ENCODE results near the gene BHLHA9. TPM values are rescaled to one million over a fixed set of nuclear protein-coding genes. Genes with fewer than 3 reads are reported as not detected.
"Not testable (repeated sequence)": the region's sequence is repeated elsewhere in the genome, so short reads cannot be mapped to it uniquely, and the experiment has no call there.

BHLHA9 gene
- total RNA-seq, 1 donor, result not detected

DNA sequence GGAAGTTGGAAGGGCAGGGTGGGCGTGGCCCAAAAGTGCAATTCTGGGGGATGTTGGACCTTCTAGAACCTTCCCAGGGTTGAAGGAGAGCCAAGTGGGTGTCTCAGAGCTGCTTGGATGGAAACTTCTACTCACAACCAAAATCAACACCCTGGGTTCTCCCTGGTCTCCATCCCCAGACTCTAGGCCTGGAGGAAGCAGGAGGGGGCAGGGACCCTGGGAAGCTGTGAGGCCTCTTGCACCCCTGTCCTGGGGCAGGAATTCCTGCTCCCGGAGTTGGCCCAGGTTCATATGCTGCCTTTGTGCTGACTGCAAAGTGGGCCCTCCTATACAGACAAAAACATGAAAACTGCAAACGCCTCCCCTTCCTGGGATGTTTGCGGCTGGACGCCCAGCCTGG lies 34.3 kb downstream of the BHLHA9 start:
- H3K4me3 ChIP-seq (ENCODE audit: low read depth, low read length), result no peak overlapping the region
- TF ChIP-seq, protein P1, sequence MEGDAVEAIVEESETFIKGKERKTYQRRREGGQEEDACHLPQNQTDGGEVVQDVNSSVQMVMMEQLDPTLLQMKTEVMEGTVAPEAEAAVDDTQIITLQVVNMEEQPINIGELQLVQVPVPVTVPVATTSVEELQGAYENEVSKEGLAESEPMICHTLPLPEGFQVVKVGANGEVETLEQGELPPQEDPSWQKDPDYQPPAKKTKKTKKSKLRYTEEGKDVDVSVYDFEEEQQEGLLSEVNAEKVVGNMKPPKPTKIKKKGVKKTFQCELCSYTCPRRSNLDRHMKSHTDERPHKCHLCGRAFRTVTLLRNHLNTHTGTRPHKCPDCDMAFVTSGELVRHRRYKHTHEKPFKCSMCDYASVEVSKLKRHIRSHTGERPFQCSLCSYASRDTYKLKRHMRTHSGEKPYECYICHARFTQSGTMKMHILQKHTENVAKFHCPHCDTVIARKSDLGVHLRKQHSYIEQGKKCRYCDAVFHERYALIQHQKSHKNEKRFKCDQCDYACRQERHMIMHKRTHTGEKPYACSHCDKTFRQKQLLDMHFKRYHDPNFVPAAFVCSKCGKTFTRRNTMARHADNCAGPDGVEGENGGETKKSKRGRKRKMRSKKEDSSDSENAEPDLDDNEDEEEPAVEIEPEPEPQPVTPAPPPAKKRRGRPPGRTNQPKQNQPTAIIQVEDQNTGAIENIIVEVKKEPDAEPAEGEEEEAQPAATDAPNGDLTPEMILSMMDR (IDR thresholded peaks at IDR 0.05; ENCODE audit: insufficient read depth, low read depth, low read length), result no peak
- DNase-seq (ENCODE audit: low read depth), result no peak

DNA sequence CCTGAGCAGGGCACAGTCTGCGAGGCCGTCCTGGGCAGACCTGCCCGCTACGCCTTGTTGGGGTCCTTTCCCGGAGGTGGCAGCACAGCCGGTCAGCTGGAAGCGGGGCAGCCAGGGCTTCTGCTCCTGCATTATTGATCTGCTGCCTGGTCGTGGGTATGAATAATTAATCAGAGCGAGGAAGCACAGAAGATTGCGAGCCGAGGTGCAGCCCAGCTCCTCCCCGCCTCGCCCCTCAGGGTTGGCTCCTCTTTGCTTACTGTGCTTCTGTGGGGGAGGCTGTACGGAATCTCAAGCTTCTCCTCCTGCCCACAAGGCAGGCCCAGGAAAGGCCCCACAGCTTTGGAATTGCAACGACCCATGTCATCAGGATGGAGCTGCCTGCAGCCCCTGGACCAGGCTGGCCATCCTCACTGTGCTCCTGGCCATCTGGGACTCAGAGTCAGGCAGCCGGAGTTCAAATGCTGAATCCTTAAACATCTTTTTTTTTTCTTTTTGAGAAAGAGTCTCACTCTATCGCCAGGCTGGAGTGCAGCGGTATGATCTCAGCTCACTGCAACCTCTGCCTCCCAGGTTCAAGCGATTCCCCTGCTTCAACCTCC lies 34.8 kb downstream of the BHLHA9 start:
- no peak for DNase-seq (ENCODE audit: low read depth)
- TF ChIP-seq, protein P1 (IDR thresholded peaks at IDR 0.05; ENCODE audit: insufficient read depth, low read depth, low read length), result no peak
- H3K4me3 ChIP-seq (ENCODE audit: low read depth, low read length), result no peak overlapping the region

DNA sequence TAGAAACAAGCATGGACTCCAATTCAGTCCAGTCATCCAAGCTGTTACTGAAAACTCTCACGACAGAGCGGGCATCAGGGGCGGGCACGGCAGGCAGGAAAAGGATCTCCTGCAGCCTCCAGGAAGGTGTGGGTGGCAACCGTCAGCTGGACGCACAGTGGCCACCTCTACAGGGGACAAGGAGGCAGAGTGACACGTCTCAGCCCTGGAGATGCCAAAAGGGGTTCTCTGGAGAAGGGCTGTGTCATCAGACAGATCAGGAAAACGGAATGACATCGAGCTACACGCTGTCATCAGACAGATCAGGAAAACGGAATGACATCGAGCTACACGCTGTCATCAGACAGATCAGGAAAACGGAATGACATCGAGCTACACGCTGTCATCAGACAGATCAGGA lies 37.6 kb downstream of the BHLHA9 start:
- not testable (repeated sequence) for DNase-seq (ENCODE audit: low read depth); H3K4me3 ChIP-seq (ENCODE audit: low read depth, low read length)

DNA sequence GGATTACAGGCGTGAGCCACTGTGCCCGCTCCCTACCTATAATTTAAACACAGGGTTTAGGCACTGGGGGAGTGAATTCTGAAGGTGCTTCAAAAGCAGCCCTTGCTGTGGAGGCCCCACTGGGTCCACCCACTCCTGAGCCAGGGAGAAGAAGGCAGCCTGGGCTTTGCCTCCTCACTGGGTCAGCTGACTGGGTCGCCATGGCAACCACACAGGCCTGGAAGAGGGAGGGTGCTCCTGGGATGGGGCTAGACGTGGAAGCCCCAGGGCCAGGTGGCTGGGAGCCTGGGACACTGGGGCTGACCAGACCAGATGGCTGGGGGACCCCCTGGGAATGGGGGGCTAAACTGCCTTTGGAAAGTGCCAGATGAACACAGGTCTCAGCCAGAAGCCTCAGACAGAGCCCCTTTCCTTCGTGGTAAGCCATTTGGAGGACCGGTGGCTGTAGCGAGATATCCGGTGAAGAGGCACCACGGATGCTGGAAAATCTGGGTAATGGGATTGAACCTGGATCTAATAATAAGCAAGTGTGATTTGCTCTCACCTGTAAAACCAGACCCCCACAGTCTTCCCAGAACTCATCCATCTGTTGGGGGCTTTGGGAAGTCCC lies 42.1 kb downstream of the BHLHA9 start:
- H3K4me3 ChIP-seq (ENCODE audit: low read depth, low read length), result no peak overlapping the region
- TF ChIP-seq, protein P1 (IDR thresholded peaks at IDR 0.05; ENCODE audit: insufficient read depth, low read depth, low read length), result no peak

DNA sequence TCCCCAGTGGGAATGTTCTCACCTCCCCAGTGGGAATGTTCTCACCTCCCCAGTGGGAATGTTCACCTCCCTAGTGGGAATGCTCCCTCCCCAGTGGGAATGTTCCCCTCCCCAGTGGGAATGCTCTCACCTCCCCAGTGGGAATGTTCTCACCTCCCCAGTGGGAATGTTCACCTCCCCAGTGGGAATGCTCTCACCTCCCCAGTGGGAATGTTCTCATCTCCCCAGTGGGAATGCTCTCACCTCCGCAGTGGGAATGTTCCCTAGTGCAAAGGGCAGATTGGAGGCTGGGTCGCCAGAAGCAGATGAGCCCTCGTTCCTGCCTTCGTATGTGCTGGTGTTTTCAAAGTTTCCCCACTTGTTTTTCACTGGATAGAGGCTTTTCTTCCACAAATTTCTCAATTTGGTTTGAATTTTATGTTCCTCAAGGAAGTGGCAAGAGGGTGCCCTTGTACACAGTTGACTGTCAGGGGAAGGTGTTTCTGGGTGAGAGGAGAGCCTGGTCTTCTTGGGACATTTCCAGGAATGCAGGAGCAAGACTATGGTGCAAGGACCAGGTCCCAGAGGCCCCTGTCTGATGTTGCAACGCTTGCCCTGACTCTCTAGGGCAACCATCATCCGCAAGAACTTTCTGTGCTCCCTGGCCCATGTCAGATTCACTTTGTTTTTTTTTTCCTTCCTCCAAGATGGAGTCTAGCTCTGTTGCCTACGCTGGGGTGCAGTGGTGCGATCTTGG lies 43.2 kb downstream of the BHLHA9 start:
- H3K4me3 ChIP-seq (ENCODE audit: low read depth, low read length), result no peak overlapping the region
- TF ChIP-seq, protein P1 (IDR thresholded peaks at IDR 0.05; ENCODE audit: insufficient read depth, low read depth, low read length), result no peak
- no peak for DNase-seq (ENCODE audit: low read depth)

More for the DNA sequence above, 42.1 kb downstream of the BHLHA9 start:
- DNase-seq (ENCODE audit: low read depth), result no peak

DNA sequence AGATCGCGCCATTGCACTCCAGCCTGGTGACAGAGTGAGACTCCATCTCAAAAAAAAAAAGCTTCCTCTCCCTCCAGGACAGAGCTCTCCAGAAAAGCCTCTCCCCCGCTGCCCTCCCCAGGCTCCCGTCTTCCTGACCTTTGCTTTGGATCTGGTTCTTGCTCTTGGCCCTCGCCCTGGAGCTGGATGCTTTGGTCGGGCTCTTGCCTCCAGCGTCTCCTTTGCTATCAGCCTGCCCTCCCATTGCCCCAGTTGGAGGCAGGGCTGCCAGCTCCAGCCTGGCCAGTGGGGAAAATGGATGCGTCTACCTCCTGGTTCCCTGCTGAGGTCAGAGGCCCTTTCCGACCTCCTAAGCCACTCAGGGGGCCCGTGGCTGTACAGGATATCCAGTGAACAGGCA lies 45.2 kb downstream of the BHLHA9 start:
- H3K4me3 ChIP-seq (ENCODE audit: low read depth, low read length), result no peak overlapping the region
- no peak for DNase-seq (ENCODE audit: low read depth)
- TF ChIP-seq, protein P1 (IDR thresholded peaks at IDR 0.05; ENCODE audit: insufficient read depth, low read depth, low read length), result no peak

DNA sequence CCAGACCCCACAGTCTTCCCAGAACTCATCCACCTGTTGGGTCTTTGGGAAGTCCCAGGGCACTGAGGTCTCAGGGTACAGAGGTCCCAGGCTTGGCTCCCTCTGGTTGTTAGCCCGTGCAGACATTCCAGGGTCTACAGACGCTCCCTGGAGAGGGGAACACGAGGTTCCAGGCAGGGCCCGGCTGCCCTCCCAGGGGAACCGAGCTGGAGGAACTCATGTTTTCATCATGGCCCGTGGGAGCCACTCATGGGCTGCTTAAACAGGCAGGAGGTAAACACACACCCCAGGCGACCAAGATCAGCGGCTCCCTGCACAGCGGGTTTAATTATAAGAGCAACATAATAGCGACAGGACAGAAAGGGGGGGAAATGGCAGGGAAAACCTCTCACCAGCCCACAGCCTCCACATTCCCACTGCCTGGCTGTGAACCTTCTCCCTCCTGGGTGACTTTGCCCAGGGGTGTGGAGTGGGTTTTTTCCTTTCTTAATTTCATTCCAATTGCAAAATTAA lies 45.7 kb downstream of the BHLHA9 start:
- TF ChIP-seq, protein P1 (IDR thresholded peaks at IDR 0.05; ENCODE audit: insufficient read depth, low read depth, low read length), result no peak
- no peak overlapping the region for H3K4me3 ChIP-seq (ENCODE audit: low read depth, low read length)
- no peak for DNase-seq (ENCODE audit: low read depth)

Measured in fibroblast of villous mesenchyme (primary cell).